ENCODE results near the gene S100A6. TPM values are rescaled to one million over a fixed set of nuclear protein-coding genes. Genes with fewer than 3 reads are reported as not detected.
"Not testable (repeated sequence)": the region's sequence is repeated elsewhere in the genome, so short reads cannot be mapped to it uniquely, and the experiment has no call there.

Gene S100A6
- total and polyA plus RNA-seq, 2 experiments from 2014 or later, result 683 to 2,862 TPM

DNA sequence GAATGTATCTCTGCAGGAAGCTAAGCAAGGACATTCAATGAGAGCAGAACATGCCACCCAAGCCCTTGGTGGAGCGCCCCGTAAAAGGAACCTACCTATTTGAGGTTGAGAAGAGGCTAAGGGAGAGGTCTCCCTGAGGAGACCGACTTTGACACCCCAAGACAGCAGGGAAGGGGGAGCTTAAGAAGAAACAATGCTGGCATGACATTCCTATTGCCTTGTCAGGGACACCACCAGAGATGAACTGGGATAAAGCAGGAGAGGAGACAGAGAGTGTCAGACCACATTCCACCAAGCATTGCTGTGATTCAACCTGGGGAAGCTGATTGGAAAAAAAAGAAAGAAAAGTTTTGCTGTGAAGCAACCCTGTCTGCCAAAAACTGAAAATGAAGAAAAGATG, 43.1 kb upstream of the S100A6 start:
- H3K9me2 ChIP-seq (ENCODE audit: insufficient read depth), result no peaks in the 10 kb centered on the region
- H3K4me2 ChIP-seq (ENCODE audit: unreplicated experiment), result peak overlapping the region; percentile 34
- H4K20me1 ChIP-seq (ENCODE audit: insufficient read depth), result no peaks in the 10 kb centered on the region
- H3K4me1 ChIP-seq (ENCODE audit: insufficient read depth), result peaks cover 22% of the 10 kb centered on the region
- H3K79me2 ChIP-seq (ENCODE audit: insufficient read depth), result no peaks in the 10 kb centered on the region
- in situ Hi-C loops (cut with MboI), result no loop called here
- DNase-seq, result peak; percentile 46
- peaks cover 20% of the 10 kb centered on the region for H3F3A ChIP-seq (ENCODE audit: insufficient read depth)
- H3K4me3 ChIP-seq, result no peak overlapping the region
- no peak overlapping the region for H3K9ac ChIP-seq
- 81 to 86% methylated on average over 3 of the region's 3 CpGs for WGBS, 2 experiments (ENCODE audit: low coverage in 1 of 2, low lambda C conversion rate in 2 of 2, missing lambda C conversion rate in 2 of 2)
- no peaks in the 10 kb centered on the region for H3K36me3 ChIP-seq (ENCODE audit: low read depth)
- H3K27me3 ChIP-seq (replicated peaks; ENCODE audit: insufficient read depth), result no peaks in the 10 kb centered on the region
- peak overlapping the region; percentile 3; the same call in 1 of the 2 replicates for H2AFZ ChIP-seq
- no peaks in the 10 kb centered on the region for H3K9me3 ChIP-seq (ENCODE audit: low read depth)
- H3K27ac ChIP-seq, result peak overlapping the region; percentile 32; the same call in 1 of the 2 replicates
- TF ChIP-seq EZH2phosphoT487 (IDR thresholded peaks at IDR 0.05; ENCODE audit: insufficient read depth, low read depth), result no peak
- no peak for TF ChIP-seq EZH2 (IDR thresholded peaks at IDR 0.05; ENCODE audit: insufficient read depth, poor library complexity, severe bottlenecking)

DNA sequence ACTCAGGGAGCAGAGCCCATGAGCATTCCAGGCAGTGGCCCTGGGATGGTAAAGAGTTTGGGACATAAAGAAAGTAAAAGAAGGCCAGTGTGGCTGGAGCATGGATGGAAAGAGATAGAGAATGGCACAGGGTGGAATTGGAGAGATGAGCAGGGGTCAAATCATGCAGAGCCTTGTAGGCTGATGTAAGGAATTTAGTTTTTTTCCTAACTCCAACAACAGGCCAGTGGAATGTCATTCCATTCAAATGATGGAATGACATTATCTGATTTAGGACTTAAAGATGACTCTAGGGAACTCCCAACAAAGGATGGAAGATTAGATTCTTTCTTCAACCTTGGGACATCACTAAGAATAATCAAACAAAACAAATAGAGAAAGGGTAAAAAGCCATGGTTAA, 42.7 kb upstream of the S100A6 start:
- TF ChIP-seq EZH2phosphoT487 (IDR thresholded peaks at IDR 0.05; ENCODE audit: insufficient read depth, low read depth) (no peak), EZH2 (IDR thresholded peaks at IDR 0.05; ENCODE audit: insufficient read depth, poor library complexity, severe bottlenecking) (no peak)
- Histone ChIP-seq H3K27me3 (replicated peaks; ENCODE audit: insufficient read depth) (no peaks in the 10 kb centered on the region), H3K9ac (no peak overlapping the region), H3K36me3 (ENCODE audit: low read depth) (no peaks in the 10 kb centered on the region), H2AFZ (0 out of 2 replicates have a peak overlapping the region, but pooled peaks have one; percentile 3), H3K27ac (peak overlapping the region; percentile 32; the same call in 1 of the 2 replicates), H3K79me2 (ENCODE audit: insufficient read depth) (no peaks in the 10 kb centered on the region), H3K4me2 (ENCODE audit: unreplicated experiment) (peak overlapping the region; percentile 34), H3K4me3 (no peak overlapping the region), H3K9me3 (ENCODE audit: low read depth) (no peaks in the 10 kb centered on the region), H3K4me1 (ENCODE audit: insufficient read depth) (peaks cover 23% of the 10 kb centered on the region), H3F3A (ENCODE audit: insufficient read depth) (peaks cover 24% of the 10 kb centered on the region), H3K9me2 (ENCODE audit: insufficient read depth) (no peaks in the 10 kb centered on the region), H4K20me1 (ENCODE audit: insufficient read depth) (no peaks in the 10 kb centered on the region)
- in situ Hi-C loops (cut with MboI), result no loop called here
- DNase-seq, result peak; percentile 50

DNA sequence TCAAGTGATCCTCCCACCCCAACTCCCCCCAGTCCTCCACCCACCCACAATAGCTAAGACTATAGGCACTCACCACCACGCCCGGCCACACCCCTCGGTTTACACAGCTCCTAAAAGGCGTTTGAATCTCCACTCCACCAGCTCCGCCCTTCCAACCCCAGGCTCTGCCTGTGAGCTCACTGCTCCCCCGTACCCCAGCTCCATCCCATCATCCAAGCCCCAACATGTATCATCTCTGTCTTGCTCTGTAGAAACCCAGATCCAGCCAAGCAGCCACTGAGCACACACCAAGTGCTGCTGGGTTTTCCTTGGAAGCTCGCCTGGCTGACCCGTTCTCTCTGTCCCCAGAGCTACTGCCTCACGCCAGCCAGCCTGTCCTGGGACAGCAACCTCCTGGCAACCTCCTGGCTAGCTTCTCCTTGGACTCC, 41.8 kb upstream of the S100A6 start:
- Histone ChIP-seq H2AFZ (no peak overlapping the region), H3K4me1 (ENCODE audit: insufficient read depth) (peaks cover 30% of the 10 kb centered on the region), H3F3A (ENCODE audit: insufficient read depth) (peaks cover 31% of the 10 kb centered on the region), H3K4me3 (no peak overlapping the region), H4K20me1 (ENCODE audit: insufficient read depth) (no peaks in the 10 kb centered on the region), H3K27ac (no peak overlapping the region), H3K9me2 (ENCODE audit: insufficient read depth) (no peaks in the 10 kb centered on the region), H3K79me2 (ENCODE audit: insufficient read depth) (no peaks in the 10 kb centered on the region), H3K36me3 (ENCODE audit: low read depth) (no peaks in the 10 kb centered on the region), H3K9me3 (ENCODE audit: low read depth) (no peaks in the 10 kb centered on the region), H3K4me2 (ENCODE audit: unreplicated experiment) (peak overlapping the region; percentile 34), H3K27me3 (replicated peaks; ENCODE audit: insufficient read depth) (no peaks in the 10 kb centered on the region), H3K9ac (no peak overlapping the region)
- no peak for DNase-seq
- TF ChIP-seq EZH2phosphoT487 (IDR thresholded peaks at IDR 0.05; ENCODE audit: insufficient read depth, low read depth) (no peak), EZH2 (IDR thresholded peaks at IDR 0.05; ENCODE audit: insufficient read depth, poor library complexity, severe bottlenecking) (no peak)
- 66 to 71% methylated on average over 9 of the region's 9 CpGs for WGBS, 2 experiments (ENCODE audit: low coverage in 1 of 2, low lambda C conversion rate in 2 of 2, missing lambda C conversion rate in 2 of 2)
- in situ Hi-C loops (cut with MboI), result no loop called here

DNA sequence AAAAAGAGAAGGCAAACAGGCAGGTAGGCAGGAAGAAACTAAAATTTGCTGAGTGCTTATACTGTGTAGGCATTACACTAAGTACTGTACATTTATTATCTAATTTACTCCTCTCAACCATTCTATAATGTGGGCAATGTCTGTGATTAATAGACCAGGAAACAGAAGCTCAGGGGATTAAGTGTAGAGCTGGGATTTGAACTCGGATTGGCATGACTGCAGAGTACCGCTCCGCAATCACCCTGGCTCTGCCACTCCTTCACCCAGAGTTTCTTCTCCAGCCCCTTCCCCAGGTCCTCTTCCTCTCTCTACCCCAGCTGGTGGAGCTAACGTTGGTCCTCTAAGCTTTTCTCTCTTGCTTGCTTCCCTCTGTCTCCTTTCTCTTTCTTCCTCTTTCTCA, 41.3 kb upstream of the S100A6 start:
- H3K9ac ChIP-seq, result no peak overlapping the region
- H3K4me1 ChIP-seq (ENCODE audit: insufficient read depth), result peaks cover 32% of the 10 kb centered on the region
- H3K4me2 ChIP-seq (ENCODE audit: unreplicated experiment), result no peak overlapping the region
- no peak overlapping the region for H2AFZ ChIP-seq
- WGBS, 2 experiments (ENCODE audit: low coverage in 1 of 2, low lambda C conversion rate in 2 of 2, missing lambda C conversion rate in 2 of 2), result 95 to 97% methylated on average over 4 of the region's 4 CpGs
- H3K27me3 ChIP-seq (replicated peaks; ENCODE audit: insufficient read depth), result no peaks in the 10 kb centered on the region
- in situ Hi-C loops (cut with MboI), result no loop called here
- TF ChIP-seq EZH2phosphoT487 (IDR thresholded peaks at IDR 0.05; ENCODE audit: insufficient read depth, low read depth) (no peak), EZH2 (IDR thresholded peaks at IDR 0.05; ENCODE audit: insufficient read depth, poor library complexity, severe bottlenecking) (no peak)
- no peaks in the 10 kb centered on the region for H3K36me3 ChIP-seq (ENCODE audit: low read depth)
- no peaks in the 10 kb centered on the region for H3K9me3 ChIP-seq (ENCODE audit: low read depth)
- no peak for DNase-seq
- H3K4me3 ChIP-seq, result no peak overlapping the region
- H4K20me1 ChIP-seq (ENCODE audit: insufficient read depth), result no peaks in the 10 kb centered on the region
- H3K79me2 ChIP-seq (ENCODE audit: insufficient read depth), result no peaks in the 10 kb centered on the region
- no peaks in the 10 kb centered on the region for H3K9me2 ChIP-seq (ENCODE audit: insufficient read depth)
- peaks cover 33% of the 10 kb centered on the region for H3F3A ChIP-seq (ENCODE audit: insufficient read depth)
- H3K27ac ChIP-seq, result no peak overlapping the region

DNA sequence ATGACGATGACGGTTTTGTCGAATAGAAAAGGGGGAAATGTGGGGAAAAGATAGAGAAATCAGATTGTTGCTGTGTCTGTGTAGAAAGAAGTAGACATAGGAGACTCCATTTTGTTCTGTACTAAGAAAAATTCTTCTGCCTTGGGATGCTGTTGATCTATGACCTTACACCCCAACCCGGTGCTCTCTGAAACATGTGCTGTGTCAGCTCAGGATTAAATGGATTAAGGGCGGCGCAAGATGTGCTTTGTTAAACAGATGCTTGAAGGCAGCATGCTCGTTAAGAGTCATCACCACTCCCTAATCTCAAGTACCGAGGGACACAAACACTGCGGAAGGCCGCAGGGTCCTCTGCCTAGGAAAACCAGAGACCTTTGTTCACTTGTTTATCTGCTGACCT, 39.7 kb upstream of the S100A6 start:
- H3K4me3 ChIP-seq; H3K9me3 ChIP-seq (ENCODE audit: low read depth); H3K4me2 ChIP-seq (ENCODE audit: unreplicated experiment); H3K27me3 ChIP-seq (replicated peaks; ENCODE audit: insufficient read depth); H3K79me2 ChIP-seq (ENCODE audit: insufficient read depth); H3K9ac ChIP-seq; H2AFZ ChIP-seq; DNase-seq; in situ Hi-C loops (cut with MboI); H3K36me3 ChIP-seq (ENCODE audit: low read depth); H3K27ac ChIP-seq; H3K9me2 ChIP-seq (ENCODE audit: insufficient read depth); H4K20me1 ChIP-seq (ENCODE audit: insufficient read depth): not testable (repeated sequence)
- Histone ChIP-seq H3F3A (ENCODE audit: insufficient read depth) (peaks cover 42% of the 10 kb centered on the region), H3K4me1 (ENCODE audit: insufficient read depth) (peaks cover 39% of the 10 kb centered on the region)
- 92 to 96% methylated on average over 9 to 10 of the region's 10 CpGs for WGBS, 2 experiments (ENCODE audit: low coverage in 1 of 2, low lambda C conversion rate in 2 of 2, missing lambda C conversion rate in 2 of 2)

DNA sequence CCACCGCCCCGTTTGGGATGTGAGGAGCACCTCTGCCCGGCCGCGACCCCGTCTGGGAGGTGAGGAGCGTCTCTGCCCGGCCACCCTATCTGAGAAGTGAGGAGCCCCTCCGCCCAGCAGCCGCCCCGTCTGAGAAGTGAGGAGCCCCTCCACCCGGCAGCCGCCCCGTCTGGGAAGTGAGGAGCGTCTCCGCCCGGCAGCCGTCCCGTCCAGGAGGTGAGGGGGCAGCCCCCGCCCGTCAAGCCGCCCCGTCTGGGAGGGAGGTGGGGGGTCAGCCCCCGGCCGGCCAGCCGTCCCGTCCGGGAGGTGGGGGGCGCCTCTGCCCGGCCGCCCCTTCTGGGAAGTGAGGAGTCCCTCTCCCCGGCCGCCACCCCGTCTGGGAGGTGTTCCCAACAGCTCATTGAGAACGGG, 39.3 kb upstream of the S100A6 start:
- H3K4me3 ChIP-seq; H3K36me3 ChIP-seq (ENCODE audit: low read depth); H3K4me2 ChIP-seq (ENCODE audit: unreplicated experiment); H3K27me3 ChIP-seq (replicated peaks; ENCODE audit: insufficient read depth); DNase-seq; H4K20me1 ChIP-seq (ENCODE audit: insufficient read depth); H3K9me2 ChIP-seq (ENCODE audit: insufficient read depth); H2AFZ ChIP-seq; H3K27ac ChIP-seq; H3K9ac ChIP-seq; in situ Hi-C loops (cut with MboI); H3K79me2 ChIP-seq (ENCODE audit: insufficient read depth); H3K9me3 ChIP-seq (ENCODE audit: low read depth): not testable (repeated sequence)
- WGBS, 2 experiments (ENCODE audit: low coverage in 1 of 2, low lambda C conversion rate in 2 of 2, missing lambda C conversion rate in 2 of 2), result 93 to 100% methylated on average over 1 to 35 of the region's 35 CpGs
- peaks cover 39% of the 10 kb centered on the region for H3K4me1 ChIP-seq (ENCODE audit: insufficient read depth)
- peaks cover 42% of the 10 kb centered on the region for H3F3A ChIP-seq (ENCODE audit: insufficient read depth)
